Stimulated activated CD8-positive, alpha-beta memory T cell treated with anti-CD3 and anti-CD28 coated beads, Interleukin-12 subunit alpha, Interleukin-12 subunit beta, amount 100 ng/mL, for 1 hour (primary cell): ENCODE data around the gene GTPBP6.
"Not testable (repeated sequence)": the region's sequence is repeated elsewhere in the genome, so short reads cannot be mapped to it uniquely, and the experiment has no call there.

Source experiments
- DNase-seq: peaks from one replicate; pipeline ENCODE4 v3.0.0-alpha.2; 2020; ENCODE audit warnings: low read depth

GTPBP6 gene

GRCh38 chrX:316351-317325 is 2.0 kb downstream of the GTPBP6 start:
- DNase-seq: no peak

GRCh38 chrX:314781-315595 is 3.6 kb downstream of the GTPBP6 start:
- no peak for DNase-seq

GRCh38 chrX:314049-314448 is 4.5 kb downstream of the GTPBP6 start:
- DNase-seq: no peak

GRCh38 chrX:313546-313945 is 5.0 kb downstream of the GTPBP6 start:
- DNase-seq: no peak

- no peak for DNase-seq
These were observed 5.8 kb downstream of the GTPBP6 start for GRCh38 chrX:312621-313331.

- DNase-seq: no peak
These were observed 7.2 kb downstream of the GTPBP6 start for GRCh38 chrX:311156-312129.

- DNase-seq: no peak
These were observed 7.9 kb downstream of the GTPBP6 start for GRCh38 chrX:310621-311155.

- no peak for DNase-seq
These were observed 9.6 kb downstream of the GTPBP6 start for GRCh38 chrX:308821-309520.

- DNase-seq: no peak
These were observed 11.1 kb downstream of the GTPBP6 start for GRCh38 chrX:307261-308111.

- not testable (repeated sequence) for DNase-seq
These were observed 11.9 kb downstream of the GTPBP6 start for GRCh38 chrX:306614-307251.

GRCh38 chrX:305781-306613 is 12.6 kb downstream of the GTPBP6 start:
- not testable (repeated sequence) for DNase-seq

- no peak for DNase-seq
These were observed 15.6 kb downstream of the GTPBP6 start for GRCh38 chrX:302975-303374.

- DNase-seq: no peak
These were observed 18.3 kb downstream of the GTPBP6 start for GRCh38 chrX:300334-300733.

- no peak for DNase-seq
These were observed 19.6 kb downstream of the GTPBP6 start for GRCh38 chrX:298993-299392.

- DNase-seq: no peak
These were observed 23.5 kb downstream of the GTPBP6 start for GRCh38 chrX:295136-295535.

- DNase-seq: no peak
These were observed 25.4 kb downstream of the GTPBP6 start for GRCh38 chrX:292900-293897.
